Measurements from ENCODE around the gene C5AR1. TPM values are rescaled to one million over a fixed set of nuclear protein-coding genes. Genes with fewer than 3 reads are reported as not detected.
"Not testable (repeated sequence)": the region's sequence is repeated elsewhere in the genome, so short reads cannot be mapped to it uniquely, and the experiment has no call there.

Gene C5AR1
- total RNA-seq, 2 experiments from 2014 or later = 1.1 TPM; not detected in 1

GRCh38 chr19:47284324-47284899 lies 25.2 kb upstream of the C5AR1 start:
- H3K4me3 ChIP-seq (ENCODE audit: low read depth, low read length, poor library complexity, severe bottlenecking) = no peak overlapping the region
- peak; percentile 68 for DNase-seq (ENCODE audit: low spot score)
- H3K4me2 ChIP-seq (ENCODE audit: low read length) = no peak overlapping the region
- CTCF ChIA-PET (ENCODE audit: unreplicated experiment) = interaction anchor here (0.9 kb wide), 1 partner anchor 10 kb away, joined by 3 read pairs; no protein-coding TSS in a partner anchor
- no peaks in the 10 kb centered on the region for H3K79me2 ChIP-seq (ENCODE audit: insufficient read depth, low read depth, low read length)
- H4K20me1 ChIP-seq (ENCODE audit: insufficient read depth, low read length) = no peaks in the 10 kb centered on the region
- TF ChIP-seq CTCF (conservative IDR thresholded peaks at IDR 0.05; ENCODE audit: low read length) (peak; percentile 97), EZH2phosphoT487 (IDR thresholded peaks at IDR 0.05; ENCODE audit: borderline replicate concordance, low read depth, low read length) (no peak)
- H2AFZ ChIP-seq (ENCODE audit: low read length) = no peak overlapping the region
- H3K9me2 ChIP-seq (ENCODE audit: insufficient read depth, low read length) = no peaks in the 10 kb centered on the region
- peaks cover 18% of the 10 kb centered on the region for H3K36me3 ChIP-seq (ENCODE audit: insufficient read depth, low read length)
- no peak overlapping the region for H3K27ac ChIP-seq (ENCODE audit: low read depth, low read length, poor library complexity, severe bottlenecking)
- H3K4me1 ChIP-seq (ENCODE audit: insufficient read depth, low read length, poor library complexity, severe bottlenecking) = peaks cover 31% of the 10 kb centered on the region
- POLR2A ChIA-PET = no interaction called here
- intact Hi-C loops (cut with micrococcal nuclease; ENCODE audit: unreplicated experiment) = no loop called here
- H3K9me3 ChIP-seq (ENCODE audit: low read length) = peaks cover 9% of the 10 kb centered on the region; the same call in 1 of the 2 replicates
- BruUV-seq (replicated peaks) = no TSS peak

- Histone ChIP-seq H3K9me2 (ENCODE audit: insufficient read depth, low read length) (no peaks in the 10 kb centered on the region), H3K36me3 (ENCODE audit: insufficient read depth, low read length) (no peaks in the 10 kb centered on the region), H2AFZ (ENCODE audit: low read length) (no peak overlapping the region), H3K9me3 (ENCODE audit: low read length) (no peaks in the 10 kb centered on the region), H3K4me3 (ENCODE audit: low read depth, low read length, poor library complexity, severe bottlenecking) (no peak overlapping the region), H3K27ac (ENCODE audit: low read depth, low read length, poor library complexity, severe bottlenecking) (no peak overlapping the region), H4K20me1 (ENCODE audit: insufficient read depth, low read length) (no peaks in the 10 kb centered on the region), H3K4me2 (ENCODE audit: low read length) (no peak overlapping the region), H3K4me1 (ENCODE audit: insufficient read depth, low read length, poor library complexity, severe bottlenecking) (peaks cover 8% of the 10 kb centered on the region), H3K79me2 (ENCODE audit: insufficient read depth, low read depth, low read length) (no peaks in the 10 kb centered on the region)
- intact Hi-C loops (cut with micrococcal nuclease; ENCODE audit: unreplicated experiment) = loop anchor here (1.0 kb wide), 2 partner anchors 95 to 131 kb away; no protein-coding TSS in a partner anchor
- TF ChIP-seq EZH2phosphoT487 (IDR thresholded peaks at IDR 0.05; ENCODE audit: borderline replicate concordance, low read depth, low read length) (no peak), CTCF (conservative IDR thresholded peaks at IDR 0.05; ENCODE audit: low read length) (peak; percentile 87)
- DNase-seq (ENCODE audit: low spot score) = peak; percentile 93
- POLR2A ChIA-PET = no interaction called here
- CTCF ChIA-PET (ENCODE audit: unreplicated experiment) = no interaction called here
- BruUV-seq (replicated peaks) = no TSS peak
Observed at GRCh38 chr19:47296036-47296435, 13.6 kb upstream of the C5AR1 start.

- H3K79me2 ChIP-seq (ENCODE audit: insufficient read depth, low read depth, low read length); intact Hi-C loops (cut with micrococcal nuclease; ENCODE audit: unreplicated experiment); CTCF ChIA-PET (ENCODE audit: unreplicated experiment); H3K9me3 ChIP-seq (ENCODE audit: low read length); H3K4me2 ChIP-seq (ENCODE audit: low read length); H3K27ac ChIP-seq (ENCODE audit: low read depth, low read length, poor library complexity, severe bottlenecking); H3K4me1 ChIP-seq (ENCODE audit: insufficient read depth, low read length, poor library complexity, severe bottlenecking); H2AFZ ChIP-seq (ENCODE audit: low read length); BruUV-seq (replicated peaks); H3K9me2 ChIP-seq (ENCODE audit: insufficient read depth, low read length); DNase-seq (ENCODE audit: low spot score); POLR2A ChIA-PET; H4K20me1 ChIP-seq (ENCODE audit: insufficient read depth, low read length); H3K4me3 ChIP-seq (ENCODE audit: low read depth, low read length, poor library complexity, severe bottlenecking); H3K36me3 ChIP-seq (ENCODE audit: insufficient read depth, low read length): not testable (repeated sequence)
Observed at GRCh38 chr19:47300867-47301266, 8.8 kb upstream of the C5AR1 start.
